ENCODE measurements around the gene PCIF1.
"Not testable (repeated sequence)": the region's sequence is repeated elsewhere in the genome, so short reads cannot be mapped to it uniquely, and the experiment has no call there.

Gene PCIF1

DNA sequence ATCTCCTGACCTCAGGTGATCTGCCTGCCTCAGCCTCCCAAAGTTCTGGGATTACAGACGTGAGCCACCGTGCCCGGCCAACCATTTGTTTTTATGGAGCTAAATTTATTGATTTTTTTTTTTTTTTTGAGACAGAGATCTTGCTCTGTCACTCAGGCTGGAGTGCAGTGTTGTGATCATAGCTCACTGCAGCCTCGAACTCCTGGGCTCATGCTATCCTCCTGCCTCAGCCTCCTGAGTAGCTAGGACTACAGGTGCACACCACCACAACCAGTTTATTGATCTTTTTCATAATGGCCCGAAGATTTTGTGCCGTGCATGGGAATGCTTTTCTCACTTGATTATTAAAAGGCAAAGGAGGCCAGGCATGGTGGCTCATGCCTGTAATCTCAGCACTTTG, 54.3 kb downstream of the PCIF1 start:
- H3K4me1 Mint-ChIP-seq; H3K36me3 Mint-ChIP-seq; H3K27ac Mint-ChIP-seq; H3K27me3 Mint-ChIP-seq; H3K9me3 Mint-ChIP-seq; H3K4me3 Mint-ChIP-seq; DNase-seq (ENCODE audit: low spot score in 2 of 2); ATAC-seq (ENCODE audit: low read depth): not testable (repeated sequence)

DNA sequence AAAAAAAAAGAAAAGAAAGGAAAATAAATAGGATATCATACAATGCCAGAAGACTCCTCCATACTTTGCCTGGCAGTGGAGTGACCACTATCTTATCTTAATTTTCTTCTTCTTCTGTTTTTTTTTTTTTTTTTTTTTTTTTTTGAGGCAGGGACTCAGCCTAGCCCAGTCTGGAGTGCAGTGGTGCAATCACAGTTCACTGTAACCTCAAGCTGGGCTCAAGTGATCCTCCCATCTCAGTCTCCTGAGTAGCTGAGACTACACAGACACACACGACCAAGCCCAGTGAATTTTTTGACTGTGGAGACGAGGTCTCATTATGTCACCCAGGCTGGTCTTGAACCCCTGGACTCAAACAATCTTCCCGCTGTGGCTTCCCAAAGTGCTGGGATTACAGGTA, 57.1 kb downstream of the PCIF1 start:
- peaks cover 7% of the 10 kb centered on the region for H3K27me3 Mint-ChIP-seq
- DNase-seq (ENCODE audit: low spot score in 2 of 2) (no peak), ATAC-seq (ENCODE audit: low read depth) (no peak)
- H3K27ac Mint-ChIP-seq = no peak overlapping the region
- H3K9me3 Mint-ChIP-seq = no peaks in the 10 kb centered on the region
- H3K36me3 Mint-ChIP-seq = no peaks in the 10 kb centered on the region
- H3K4me3 Mint-ChIP-seq = no peak overlapping the region
- peaks cover 10% of the 10 kb centered on the region for H3K4me1 Mint-ChIP-seq

DNA sequence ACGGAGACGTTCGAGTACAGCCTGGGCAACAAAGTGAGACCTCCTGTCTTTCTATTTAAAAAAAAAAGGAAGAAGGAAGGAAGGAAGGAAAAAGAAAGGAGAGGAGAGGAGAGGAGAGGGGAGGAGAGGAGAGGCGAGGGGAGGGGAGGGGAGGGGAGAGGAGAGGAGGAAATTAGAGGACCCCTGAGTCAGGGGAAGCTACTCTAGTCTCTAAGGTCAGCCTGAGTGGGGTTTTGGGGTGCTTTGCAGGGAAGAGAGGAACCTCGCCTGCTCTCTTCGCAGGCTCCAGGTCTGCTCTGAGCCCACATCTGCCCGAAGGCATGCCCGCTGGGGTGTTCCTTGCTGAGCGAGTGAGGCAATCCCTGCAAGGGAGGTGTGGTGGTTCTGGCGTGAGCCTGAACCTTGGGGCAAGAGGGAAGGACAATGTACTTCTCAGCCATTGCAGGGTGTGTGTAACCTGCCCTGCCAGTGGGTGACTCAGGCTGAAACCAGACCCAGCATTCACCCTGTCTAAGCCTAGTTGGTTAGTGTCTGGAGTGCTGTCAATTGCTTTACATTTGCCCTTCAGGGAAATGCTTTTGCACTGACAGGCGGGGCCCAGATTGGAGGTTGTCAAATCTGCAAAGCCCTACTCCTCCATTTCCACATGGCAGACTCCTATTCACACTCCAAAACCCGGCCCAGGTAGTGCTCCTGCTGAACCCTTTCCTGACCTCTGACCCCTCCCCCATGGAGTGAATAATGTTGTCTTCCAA, 58.9 kb downstream of the PCIF1 start:
- Mint-ChIP-seq H3K4me1 (peaks cover 15% of the 10 kb centered on the region), H3K27ac (no peak overlapping the region), H3K9me3 (no peaks in the 10 kb centered on the region), H3K27me3 (peaks cover 13% of the 10 kb centered on the region), H3K36me3 (no peaks in the 10 kb centered on the region), H3K4me3 (no peak overlapping the region)
- ATAC-seq (ENCODE audit: low read depth) = no peak
- no peak for DNase-seq (ENCODE audit: low spot score in 2 of 2)

- no peaks in the 10 kb centered on the region for H3K36me3 Mint-ChIP-seq
- no peak overlapping the region for H3K27ac Mint-ChIP-seq
- peaks cover 15% of the 10 kb centered on the region for H3K27me3 Mint-ChIP-seq
- DNase-seq (ENCODE audit: low spot score in 2 of 2) = no peak
- H3K4me1 Mint-ChIP-seq = peaks cover 20% of the 10 kb centered on the region
- no peak overlapping the region for H3K4me3 Mint-ChIP-seq
- no peak for ATAC-seq (ENCODE audit: low read depth)
- H3K9me3 Mint-ChIP-seq = no peaks in the 10 kb centered on the region
Measured at GRCh38 chr20:45994761-45995493, 60.4 kb downstream of the PCIF1 start.

DNA sequence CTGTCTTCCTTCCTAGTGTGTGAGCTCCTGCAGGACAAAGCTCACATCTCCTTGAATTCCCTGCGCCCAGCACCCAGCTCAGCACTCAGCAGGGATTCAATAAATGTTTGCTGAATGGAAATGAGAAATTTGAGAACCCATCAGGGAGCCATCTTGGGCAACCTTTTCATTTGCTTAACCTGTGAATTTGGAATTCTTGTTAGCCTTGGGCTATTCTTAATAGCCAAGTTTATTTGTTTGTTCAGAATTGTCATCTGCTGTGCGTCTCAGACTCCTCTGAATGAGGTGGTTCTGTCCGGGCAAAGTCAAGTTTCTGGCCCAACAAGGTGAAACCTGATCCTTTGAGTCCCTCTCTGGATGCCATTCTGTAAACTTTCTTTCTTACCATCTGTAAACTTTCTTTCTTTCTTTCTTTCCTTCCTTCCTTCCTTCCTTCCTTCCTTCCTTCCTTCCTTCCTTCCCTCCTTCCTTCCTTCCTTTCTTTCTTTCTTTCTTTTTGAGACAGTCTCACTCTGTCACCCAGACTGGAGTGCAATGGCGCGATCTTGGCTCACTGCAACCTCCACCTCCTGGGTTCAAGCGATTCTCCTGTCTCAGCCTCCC, 61.1 kb downstream of the PCIF1 start:
- not testable (repeated sequence) for H3K36me3 Mint-ChIP-seq; DNase-seq (ENCODE audit: low spot score in 2 of 2); H3K27ac Mint-ChIP-seq; H3K4me3 Mint-ChIP-seq; ATAC-seq (ENCODE audit: low read depth); H3K9me3 Mint-ChIP-seq
- peaks cover 15% of the 10 kb centered on the region for H3K27me3 Mint-ChIP-seq
- H3K4me1 Mint-ChIP-seq = peaks cover 23% of the 10 kb centered on the region

DNA sequence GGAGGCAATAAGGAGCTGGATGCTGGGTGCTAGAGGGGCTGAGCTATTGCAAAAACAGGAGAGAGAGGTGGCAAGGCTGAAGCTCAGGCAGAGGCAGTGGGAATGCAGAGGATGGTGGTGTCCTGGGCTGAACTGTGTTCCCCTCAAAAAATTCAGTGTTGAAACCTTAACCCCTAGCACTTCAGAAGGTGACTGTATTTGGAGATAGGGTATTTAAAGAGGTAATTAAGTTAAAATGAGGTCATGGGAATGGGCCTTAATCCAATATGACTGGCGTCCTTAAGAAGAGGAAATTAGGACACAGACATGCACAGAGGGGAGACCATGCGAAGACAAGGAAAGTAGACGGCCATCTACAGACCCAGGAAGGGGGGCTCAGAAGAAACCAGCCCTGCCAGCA, 62.7 kb downstream of the PCIF1 start:
- H3K4me3 Mint-ChIP-seq = no peak overlapping the region
- no peaks in the 10 kb centered on the region for H3K9me3 Mint-ChIP-seq
- DNase-seq (ENCODE audit: low spot score in 2 of 2) (no peak), ATAC-seq (ENCODE audit: low read depth) (no peak)
- H3K4me1 Mint-ChIP-seq = peaks cover 20% of the 10 kb centered on the region
- no peaks in the 10 kb centered on the region for H3K36me3 Mint-ChIP-seq
- H3K27me3 Mint-ChIP-seq = peaks cover 15% of the 10 kb centered on the region
- no peak overlapping the region for H3K27ac Mint-ChIP-seq

All from memory B cell (primary cell).